Thoracic aorta (tissue), 2 donors: Measurements from ENCODE around the gene MELK. TPM values are rescaled to one million over a fixed set of nuclear protein-coding genes. Genes with fewer than 3 reads are reported as not detected.

Source experiments
- ATAC-seq: fragments of 150-250 bp; one replicate; pipeline ENCODE4 v1.8.0; 2017; ENCODE audit warnings: low read depth; ENCODE audit not compliant: insufficient number of reproducible peaks, low FRiP score
- DNase-seq: peaks from one replicate; pipeline ENCODE4 v3.0.0-alpha.2; 2020; ENCODE audit warnings: low spot score
- H3K27ac ChIP-seq, 2 donors: fragments of 200-600 bp; sonication (generic); 1 replicate in 1 of 2; 2 replicates in 1 of 2; pipeline ENCODE4 v1.5.1; 2016; ENCODE audit warnings: mild to moderate bottlenecking in 2 of 2, moderate library complexity in 2 of 2
- H3K27me3 ChIP-seq: fragments of 200-600 bp; sonication (generic); replicated peaks from 2 replicates; pipeline ENCODE4 v1.6.0; 2016; ENCODE audit warnings: mild to moderate bottlenecking; ENCODE audit not compliant: insufficient read depth
- H3K36me3 ChIP-seq: fragments of 200-600 bp; sonication (generic); one replicate; pipeline ENCODE4 v1.5.1; 2016
- H3K4me1 ChIP-seq, 2 donors: fragments of 200-600 bp; sonication (generic); 1 replicate in 1 of 2; 2 replicates in 1 of 2; pipeline versions ENCODE4 v1.5.1 to v1.6.0; 2016; ENCODE audit warnings: low read depth in 2 of 2, mild to moderate bottlenecking in 1 of 2; ENCODE audit not compliant: control insufficient read depth in 1 of 2
- H3K4me3 ChIP-seq: fragments of 200-600 bp; sonication (generic); 2 replicates; pipeline ENCODE4 v1.5.1; 2016; ENCODE audit warnings: mild to moderate bottlenecking
- H3K9me3 ChIP-seq: fragments of 200-600 bp; sonication (generic); 2 replicates; pipeline ENCODE4 v1.5.1; 2016
- total RNA-seq, 2 donors: library from RNA; depleted of rRNA; stranded (reverse); fragments of >200 nt; gene quantifications; one replicate each; pipeline versions ENCODE4 v1.1.0 to v1.2.3, GENCODE V29; 2016
- TF ChIP-seq, protein P1 (sequence below): fragments of 200-600 bp; sonication (generic); IDR thresholded peaks from one replicate; pipeline ENCODE4 v1.5.1; 2019; ENCODE audit warnings: antibody characterized with exemption

MELK gene
- total RNA-seq, 2 donors from 2014 or later: 2.2 TPM; not detected in 1

DNA sequence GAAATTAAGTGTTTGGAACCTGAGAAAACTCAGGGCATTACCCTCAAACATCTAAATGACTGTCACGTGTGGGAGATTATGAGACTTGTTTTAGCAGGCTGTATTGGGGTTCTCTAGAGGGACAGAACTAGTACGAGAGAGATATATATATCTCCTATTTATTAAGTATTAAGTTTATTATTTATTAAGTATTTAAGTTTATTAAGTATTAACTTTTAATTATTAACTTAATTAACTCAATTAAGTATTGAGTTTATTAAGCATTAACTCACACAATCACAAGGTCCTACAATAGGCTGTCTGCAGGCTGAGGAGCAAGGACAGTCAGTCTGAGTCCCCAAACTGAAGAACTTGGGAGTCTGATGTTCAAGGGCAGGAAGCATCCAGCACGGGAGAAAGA lies 113.8 kb downstream of the MELK start:
- DNase-seq: no peak
- Histone ChIP-seq H3K9me3 (peaks cover 1% of the 10 kb centered on the region), H3K4me3 (no peak overlapping the region), H3K27me3 (no peaks in the 10 kb centered on the region), H3K36me3 (no peaks in the 10 kb centered on the region), H3K4me1 (no peaks in the 10 kb centered on the region), H3K27ac (no peak overlapping the region)
- ATAC-seq: no peak
- TF ChIP-seq, protein P1, sequence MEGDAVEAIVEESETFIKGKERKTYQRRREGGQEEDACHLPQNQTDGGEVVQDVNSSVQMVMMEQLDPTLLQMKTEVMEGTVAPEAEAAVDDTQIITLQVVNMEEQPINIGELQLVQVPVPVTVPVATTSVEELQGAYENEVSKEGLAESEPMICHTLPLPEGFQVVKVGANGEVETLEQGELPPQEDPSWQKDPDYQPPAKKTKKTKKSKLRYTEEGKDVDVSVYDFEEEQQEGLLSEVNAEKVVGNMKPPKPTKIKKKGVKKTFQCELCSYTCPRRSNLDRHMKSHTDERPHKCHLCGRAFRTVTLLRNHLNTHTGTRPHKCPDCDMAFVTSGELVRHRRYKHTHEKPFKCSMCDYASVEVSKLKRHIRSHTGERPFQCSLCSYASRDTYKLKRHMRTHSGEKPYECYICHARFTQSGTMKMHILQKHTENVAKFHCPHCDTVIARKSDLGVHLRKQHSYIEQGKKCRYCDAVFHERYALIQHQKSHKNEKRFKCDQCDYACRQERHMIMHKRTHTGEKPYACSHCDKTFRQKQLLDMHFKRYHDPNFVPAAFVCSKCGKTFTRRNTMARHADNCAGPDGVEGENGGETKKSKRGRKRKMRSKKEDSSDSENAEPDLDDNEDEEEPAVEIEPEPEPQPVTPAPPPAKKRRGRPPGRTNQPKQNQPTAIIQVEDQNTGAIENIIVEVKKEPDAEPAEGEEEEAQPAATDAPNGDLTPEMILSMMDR: no peak

DNA sequence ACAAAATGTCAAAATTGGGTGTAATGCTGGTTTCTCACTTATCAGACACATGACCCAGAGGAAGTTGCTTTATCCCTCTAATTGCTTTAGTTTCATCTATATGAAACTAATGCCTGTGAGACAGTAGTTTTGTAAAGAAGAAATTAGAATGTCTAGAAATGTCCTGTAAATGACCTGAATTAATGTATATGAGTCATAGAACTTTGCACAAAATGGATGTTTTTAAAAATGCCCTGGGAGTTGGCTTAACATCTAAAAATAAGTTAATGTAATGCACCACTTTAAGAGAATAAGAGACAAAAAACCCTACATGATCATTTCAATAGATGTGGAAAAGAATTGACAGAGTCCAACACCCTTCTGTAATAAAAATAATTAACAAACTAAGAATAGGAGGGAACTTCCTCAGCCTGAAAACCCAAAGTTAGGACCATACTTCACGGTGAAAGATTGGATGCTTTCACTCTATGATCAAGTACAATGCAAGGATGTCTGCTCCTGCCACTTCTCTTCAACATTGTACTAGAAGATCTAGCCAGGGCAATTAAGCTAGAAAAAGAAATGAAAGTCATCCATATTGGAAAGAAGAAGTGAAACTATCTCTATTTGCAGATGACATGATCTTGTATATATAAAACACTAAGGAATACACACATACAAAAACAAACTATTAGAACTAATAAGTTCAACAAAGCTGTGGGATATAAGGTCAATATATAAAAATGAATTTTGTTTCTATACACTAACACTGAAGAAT lies 117.9 kb downstream of the MELK start:
- Histone ChIP-seq H3K9me3 (no peaks in the 10 kb centered on the region), H3K27ac (no peak overlapping the region), H3K4me1 (no peaks in the 10 kb centered on the region), H3K27me3 (no peaks in the 10 kb centered on the region), H3K36me3 (no peaks in the 10 kb centered on the region), H3K4me3 (no peak overlapping the region)
- TF ChIP-seq, protein P1: no peak
- no peak for DNase-seq
- no peak for ATAC-seq

DNA sequence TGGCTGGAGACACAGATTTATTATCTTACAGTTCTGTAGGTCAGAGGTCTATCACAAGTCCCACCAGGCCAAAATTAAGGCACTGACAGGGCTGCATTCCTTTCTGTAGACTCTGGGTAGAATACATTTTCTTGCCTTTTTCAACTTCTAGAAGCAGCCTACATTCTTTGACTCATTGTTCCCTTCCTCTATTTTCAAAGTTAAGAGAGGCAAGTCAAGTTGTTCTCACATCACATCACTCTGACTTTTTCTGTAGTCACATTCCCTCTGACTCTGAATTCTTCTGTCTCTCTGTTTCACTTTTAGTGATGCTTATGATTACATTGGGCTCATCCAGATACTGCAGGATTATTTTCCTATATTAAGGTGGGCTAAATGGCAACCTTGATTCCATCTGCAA lies 119.0 kb downstream of the MELK start:
- Histone ChIP-seq H3K27me3 (no peaks in the 10 kb centered on the region), H3K4me3 (no peak overlapping the region), H3K36me3 (no peaks in the 10 kb centered on the region), H3K27ac (no peak overlapping the region), H3K4me1 (no peaks in the 10 kb centered on the region), H3K9me3 (no peaks in the 10 kb centered on the region)
- TF ChIP-seq, protein P1: no peak
- ATAC-seq (no peak), DNase-seq (no peak)

DNA sequence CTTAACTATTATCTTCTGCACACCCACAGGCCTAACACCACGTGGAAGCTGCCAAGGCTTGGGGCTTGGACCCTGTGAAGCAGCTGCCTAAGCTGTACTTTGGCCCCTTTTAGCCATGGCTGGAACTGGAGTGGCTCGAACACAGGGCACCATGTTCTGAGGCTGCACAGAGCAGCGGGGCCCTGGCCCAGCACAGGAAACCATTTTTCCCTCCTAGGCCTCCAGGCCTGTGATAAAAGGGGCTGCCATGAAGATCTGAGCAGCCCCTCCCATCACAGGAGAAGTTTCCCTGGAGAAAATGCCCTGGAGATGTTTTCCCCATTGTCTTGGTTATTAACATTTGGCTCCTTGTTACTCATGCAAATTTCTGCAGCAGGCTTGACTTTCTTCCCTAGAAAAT lies 126.3 kb downstream of the MELK start:
- Histone ChIP-seq H3K27ac (no peak overlapping the region), H3K36me3 (no peaks in the 10 kb centered on the region), H3K4me1 (no peaks in the 10 kb centered on the region), H3K27me3 (no peaks in the 10 kb centered on the region), H3K4me3 (no peak overlapping the region), H3K9me3 (peaks cover 5% of the 10 kb centered on the region)
- TF ChIP-seq, protein P1: no peak
- ATAC-seq: no peak
- no peak for DNase-seq

DNA sequence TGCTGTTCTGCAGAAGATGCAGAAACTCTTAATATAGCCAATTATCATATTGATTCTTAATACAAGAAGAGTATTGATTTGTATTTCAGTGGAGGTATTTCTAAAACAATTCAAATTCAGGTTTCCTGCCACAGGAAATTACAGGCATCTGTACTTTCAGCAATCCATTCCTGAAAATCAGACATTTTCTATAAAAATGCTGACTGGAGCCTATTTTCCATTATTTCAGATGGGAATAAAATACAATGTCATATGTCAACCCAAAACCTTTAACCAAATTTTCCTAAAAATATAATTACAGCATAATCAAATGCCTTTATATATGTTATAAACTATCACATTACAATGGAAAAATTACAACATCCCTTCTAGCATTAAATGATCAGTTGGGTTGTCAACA lies 131.5 kb downstream of the MELK start:
- DNase-seq (no peak), ATAC-seq (no peak)
- H3K36me3 ChIP-seq: no peaks in the 10 kb centered on the region
- no peaks in the 10 kb centered on the region for H3K27me3 ChIP-seq
- H3K9me3 ChIP-seq: peaks cover under 1% of the 10 kb centered on the region
- no peaks in the 10 kb centered on the region for H3K4me1 ChIP-seq
- TF ChIP-seq, protein P1: no peak
- no peak overlapping the region for H3K4me3 ChIP-seq
- H3K27ac ChIP-seq: no peak overlapping the region
